Mesenchymal stem cell (in vitro differentiated cells and primary cell): ENCODE results near the gene CCDC81.

ENCODE experiments used
- DNase-seq: peaks from one replicate; pipeline ENCODE4 v3.0.0-alpha.2; 2013
- H2AFZ ChIP-seq: one replicate; pipeline ENCODE4 v1.6.1; 2013; ENCODE audit warnings: low read depth, mild to moderate bottlenecking, control low read depth, inconsistent platforms, low read length, moderate library complexity
- H2AK5ac ChIP-seq: 2 replicates; pipeline ENCODE4 v1.6.1; 2013; ENCODE audit warnings: low read length, moderate library complexity, mild to moderate bottlenecking, inconsistent platforms; ENCODE audit not compliant: severe bottlenecking
- H2BK120ac ChIP-seq: one replicate; pipeline ENCODE4 v1.6.1; 2013; ENCODE audit warnings: low read depth, mild to moderate bottlenecking, inconsistent platforms, low read length, moderate library complexity
- H2BK12ac ChIP-seq, 2 experiments: one replicate each; pipeline ENCODE4 v1.6.1; 2013; ENCODE audit warnings: inconsistent platforms in 2 of 2, low read length in 2 of 2, mild to moderate bottlenecking in 2 of 2, moderate library complexity in 2 of 2, control low read depth in 1 of 2
- H2BK15ac ChIP-seq: one replicate; pipeline ENCODE4 v1.6.1; 2013; ENCODE audit warnings: mild to moderate bottlenecking, low read depth, inconsistent platforms; ENCODE audit not compliant: poor library complexity, severe bottlenecking
- H2BK5ac ChIP-seq: 2 replicates; pipeline ENCODE4 v1.6.1; 2013; ENCODE audit warnings: low read depth, mild to moderate bottlenecking, low read length, control low read depth, inconsistent platforms; ENCODE audit not compliant: poor library complexity, severe bottlenecking
- H3K14ac ChIP-seq, 2 experiments: one replicate each; pipeline ENCODE4 v1.6.1; 2013; ENCODE audit warnings: inconsistent platforms in 2 of 2, low read length in 2 of 2, control low read depth in 1 of 2, mild to moderate bottlenecking in 1 of 2, moderate library complexity in 1 of 2
- H3K18ac ChIP-seq, 2 experiments: one replicate each; pipeline ENCODE4 v1.6.1; 2013; ENCODE audit warnings: inconsistent platforms in 2 of 2, low read length in 2 of 2, control low read depth in 1 of 2, low read depth in 1 of 2, mild to moderate bottlenecking in 1 of 2
- H3K23ac ChIP-seq, 2 experiments: one replicate each; pipeline ENCODE4 v1.6.1; 2013; ENCODE audit warnings: inconsistent platforms in 2 of 2, low read length in 2 of 2, mild to moderate bottlenecking in 2 of 2, moderate library complexity in 2 of 2, control low read depth in 1 of 2
- H3K27ac ChIP-seq: 2 replicates; pipeline ENCODE4 v1.5.1; 2013; ENCODE audit warnings: mild to moderate bottlenecking, moderate library complexity, low read length, control low read depth, inconsistent platforms; ENCODE audit not compliant: poor library complexity, severe bottlenecking
- H3K27me3 ChIP-seq, 2 experiments: 2 replicates each; pipeline versions ENCODE4 v1.6.1 to v1.7.0; 2013; ENCODE audit warnings: low read length in 2 of 2, mild to moderate bottlenecking in 2 of 2, moderate library complexity in 2 of 2, control low read depth in 1 of 2, inconsistent platforms in 1 of 2; ENCODE audit not compliant: control insufficient read depth in 1 of 2, insufficient read depth in 1 of 2
- H3K36me3 ChIP-seq, 2 experiments: 2 replicates each; pipeline versions ENCODE4 v1.6.1 to v1.7.0; 2013; ENCODE audit warnings: low read length in 2 of 2, control low read depth in 1 of 2, inconsistent platforms in 1 of 2, low read depth in 1 of 2, mild to moderate bottlenecking in 1 of 2; ENCODE audit not compliant: insufficient read depth in 2 of 2, control insufficient read depth in 1 of 2
- H3K4ac ChIP-seq, 2 experiments: one replicate each; pipeline ENCODE4 v1.6.1; 2013; ENCODE audit warnings: inconsistent platforms in 2 of 2, low read length in 2 of 2, mild to moderate bottlenecking in 2 of 2, moderate library complexity in 2 of 2, control low read depth in 1 of 2, low read depth in 1 of 2
- H3K4me1 ChIP-seq: 2 replicates; pipeline ENCODE4 v1.6.1; 2013; ENCODE audit warnings: low read depth, low read length, control low read depth; ENCODE audit not compliant: control insufficient read depth, insufficient read depth
- H3K4me2 ChIP-seq: 2 replicates; pipeline ENCODE4 v1.6.1; 2013; ENCODE audit warnings: low read length, mild to moderate bottlenecking, inconsistent platforms; ENCODE audit not compliant: poor library complexity, severe bottlenecking
- H3K4me3 ChIP-seq, 2 experiments: 2 replicates each; pipeline versions ENCODE4 v1.5.1 to v1.7.0; 2013; ENCODE audit warnings: low read length in 2 of 2, mild to moderate bottlenecking in 2 of 2, control low read depth in 1 of 2, low read depth in 1 of 2; ENCODE audit not compliant: insufficient read depth in 1 of 2
- H3K79me1 ChIP-seq: replicated peaks from 2 replicates; pipeline ENCODE4 v1.6.1; 2013; ENCODE audit warnings: mild to moderate bottlenecking, control low read depth, low read length, inconsistent platforms; ENCODE audit not compliant: poor library complexity, severe bottlenecking
- H3K9ac ChIP-seq: 2 replicates; pipeline ENCODE4 v1.7.0; 2013; ENCODE audit warnings: mild to moderate bottlenecking, low read length, moderate library complexity
- H3K9me3 ChIP-seq: 2 replicates; pipeline ENCODE4 v1.7.0; 2013; ENCODE audit warnings: mild to moderate bottlenecking, low read length; ENCODE audit not compliant: control insufficient read depth
- H4K8ac ChIP-seq: one replicate; pipeline ENCODE4 v1.6.1; 2013; ENCODE audit warnings: inconsistent platforms, mild to moderate bottlenecking, low read length, moderate library complexity
- H4K91ac ChIP-seq: one replicate; pipeline ENCODE4 v1.6.1; 2013; ENCODE audit warnings: mild to moderate bottlenecking, low read length, inconsistent platforms
- WGBS: methylation state at CpG from one replicate; pipeline ENCODE4 v1.1.7; 2013; ENCODE audit warnings: mixed read lengths; 5-methylcytosine and 5-hydroxymethylcytosine counted together

Gene CCDC81

DNA sequence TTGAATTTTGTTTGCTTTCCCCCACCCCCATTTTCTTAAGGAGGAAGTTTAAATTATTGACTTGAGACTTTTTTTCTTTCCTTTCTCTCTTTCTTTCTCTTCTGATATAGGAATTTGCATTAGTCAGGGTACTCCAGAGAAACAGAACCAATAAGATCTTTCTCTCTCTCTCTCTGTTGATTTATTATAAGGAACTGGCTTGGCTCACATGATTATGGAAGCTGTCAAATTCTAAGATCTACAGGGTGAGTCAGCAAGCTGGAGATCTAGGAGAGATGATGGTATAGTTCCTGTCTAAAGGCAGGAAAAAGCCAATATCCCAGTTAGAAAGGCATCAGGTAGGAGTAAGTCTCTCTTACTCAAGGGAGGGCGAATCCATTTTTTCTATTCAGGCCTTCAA, 64.0 kb downstream of the CCDC81 start:
- H4K8ac ChIP-seq = no peak overlapping the region
- H3K27ac ChIP-seq = no peak overlapping the region
- H3K4me3 ChIP-seq = no peak overlapping the region
- DNase-seq = peak; percentile 89
- H3K23ac ChIP-seq = no peak overlapping the region
- H3K4ac ChIP-seq = no peak overlapping the region
- H4K91ac ChIP-seq = no peak overlapping the region
- H3K4me1 ChIP-seq = peaks cover 6% of the 10 kb centered on the region
- H3K18ac ChIP-seq = no peak overlapping the region
- H2BK12ac ChIP-seq = no peak overlapping the region
- H3K27me3 ChIP-seq = no peaks in the 10 kb centered on the region
- no peak overlapping the region for H2BK15ac ChIP-seq
- H3K4me2 ChIP-seq = no peak overlapping the region
- H3K36me3 ChIP-seq = peaks cover 0 to 6% of the 10 kb centered on the region in 2 experiments
- no peak overlapping the region for H2AFZ ChIP-seq
- no peaks in the 10 kb centered on the region for H3K79me1 ChIP-seq
- H3K14ac ChIP-seq = no peak overlapping the region
- no peak overlapping the region for H2AK5ac ChIP-seq
- H3K9me3 ChIP-seq = no peaks in the 10 kb centered on the region
- H2BK120ac ChIP-seq = no peak overlapping the region
- no CpG with 5 or more reads among the region's 1 CpG for WGBS
- no peak overlapping the region for H2BK5ac ChIP-seq
- no peak overlapping the region for H3K9ac ChIP-seq

DNA sequence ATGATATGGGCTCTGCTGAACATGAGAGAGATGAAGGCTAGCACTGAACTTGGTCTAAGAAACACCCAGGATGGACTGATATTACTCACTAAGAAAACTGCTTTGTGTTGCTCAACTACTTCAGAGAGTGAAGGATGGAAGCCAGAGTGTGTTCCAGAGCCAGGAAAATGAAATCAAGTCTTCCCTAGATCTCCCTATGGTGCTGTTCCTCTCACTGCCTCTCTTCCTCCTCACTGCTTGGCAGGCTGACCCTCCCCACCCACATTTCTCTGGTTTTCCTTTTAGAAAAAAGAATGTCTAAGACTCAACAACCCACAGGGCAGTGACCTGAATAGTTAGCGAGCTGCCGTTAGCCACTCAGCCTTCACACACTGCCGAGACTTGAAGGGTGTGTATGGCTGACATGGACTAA, 65.6 kb downstream of the CCDC81 start:
- H3K14ac ChIP-seq = peak overlapping the region in 1 of 2 experiments; percentile 11
- no peak overlapping the region for H3K4me2 ChIP-seq
- no peaks in the 10 kb centered on the region for H3K9me3 ChIP-seq
- H3K4ac ChIP-seq = peak overlapping the region in 1 of 2 experiments; percentile 54
- DNase-seq = peak; percentile 63
- H3K23ac ChIP-seq = no peak overlapping the region
- H2AK5ac ChIP-seq = no peak overlapping the region
- peaks cover 6% of the 10 kb centered on the region for H3K4me1 ChIP-seq
- no peaks in the 10 kb centered on the region for H3K27me3 ChIP-seq
- H3K9ac ChIP-seq = peak overlapping the region; percentile 71
- H2BK12ac ChIP-seq = peak overlapping the region; percentile 15 to 94
- no peak overlapping the region for H2AFZ ChIP-seq
- H3K27ac ChIP-seq = no peak overlapping the region
- peaks cover 4 to 7% of the 10 kb centered on the region in 2 experiments for H3K36me3 ChIP-seq
- no peak overlapping the region for H2BK120ac ChIP-seq
- peak overlapping the region; percentile 57 for H4K8ac ChIP-seq
- H4K91ac ChIP-seq = no peak overlapping the region
- H3K4me3 ChIP-seq = peak overlapping the region in 1 of 2 experiments; percentile 31
- no peak overlapping the region for H2BK15ac ChIP-seq
- no peak overlapping the region for H2BK5ac ChIP-seq
- H3K18ac ChIP-seq = peak overlapping the region; percentile 25 to 72
- H3K79me1 ChIP-seq = no peaks in the 10 kb centered on the region
- WGBS = 53% methylated on average over 3 of the region's 3 CpGs

DNA sequence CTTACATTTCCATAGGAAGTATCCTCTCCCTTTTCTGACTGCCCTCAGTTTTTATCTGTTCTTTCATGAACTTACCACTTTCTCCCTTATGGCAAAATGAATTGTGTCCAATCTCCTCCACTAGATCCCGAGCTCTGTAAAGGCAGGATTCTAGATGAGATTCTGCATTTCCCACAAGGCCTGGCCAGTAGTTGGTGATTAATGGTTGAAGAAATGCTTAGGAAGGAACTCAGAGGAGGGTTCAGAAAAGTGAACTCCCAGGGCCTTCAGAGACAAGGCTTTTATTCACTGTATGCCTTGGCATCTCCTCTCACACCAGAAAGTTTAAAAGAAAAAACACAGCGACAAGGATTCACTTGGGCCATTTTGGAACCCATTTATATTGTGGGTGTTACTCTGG, 66.2 kb downstream of the CCDC81 start:
- no peak overlapping the region for H3K27ac ChIP-seq
- H3K4me1 ChIP-seq = peaks cover 6% of the 10 kb centered on the region
- WGBS = 85% methylated on average over 2 of the region's 2 CpGs
- peak overlapping the region; percentile 6 to 87 for H2BK12ac ChIP-seq
- no peaks in the 10 kb centered on the region for H3K27me3 ChIP-seq
- no peak overlapping the region for H2BK15ac ChIP-seq
- no peaks in the 10 kb centered on the region for H3K9me3 ChIP-seq
- peaks cover 3 to 11% of the 10 kb centered on the region in 2 experiments for H3K36me3 ChIP-seq
- no peak overlapping the region for H3K4me3 ChIP-seq
- H2BK120ac ChIP-seq = no peak overlapping the region
- H3K18ac ChIP-seq = peak overlapping the region in 1 of 2 experiments; percentile 25
- no peak overlapping the region for H4K91ac ChIP-seq
- no peak overlapping the region for H2BK5ac ChIP-seq
- H2AK5ac ChIP-seq = no peak overlapping the region
- no peak overlapping the region for H3K23ac ChIP-seq
- no peak overlapping the region for H3K4me2 ChIP-seq
- no peak overlapping the region for H3K14ac ChIP-seq
- no peak overlapping the region for H2AFZ ChIP-seq
- DNase-seq = no peak
- H3K9ac ChIP-seq = peak overlapping the region; percentile 71
- H3K4ac ChIP-seq = peak overlapping the region in 1 of 2 experiments; percentile 13
- H4K8ac ChIP-seq = no peak overlapping the region
- H3K79me1 ChIP-seq = no peaks in the 10 kb centered on the region

DNA sequence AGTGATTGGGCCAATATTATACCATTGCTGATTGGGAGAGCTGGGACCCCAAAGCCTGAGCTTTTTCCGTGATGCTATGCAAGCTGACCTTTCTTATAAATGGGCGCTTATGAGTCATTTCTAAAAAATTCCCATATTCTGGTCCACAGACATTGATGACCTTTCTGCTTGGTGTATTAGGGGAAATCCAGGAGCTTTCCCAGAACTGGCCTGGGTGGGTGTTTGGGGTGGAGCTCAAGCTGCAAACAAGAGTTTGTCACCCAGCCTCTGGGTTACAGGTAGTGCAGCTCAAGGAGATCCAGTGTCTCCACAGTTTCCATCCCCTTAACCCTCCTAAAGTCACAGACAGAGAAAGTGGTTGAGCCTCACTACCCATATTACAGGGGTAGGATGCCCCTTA, 67.7 kb downstream of the CCDC81 start:
- Histone ChIP-seq H3K23ac (no peak overlapping the region), H2BK120ac (no peak overlapping the region), H3K14ac (no peak overlapping the region), H3K4ac (no peak overlapping the region), H3K18ac (no peak overlapping the region), H3K36me3 (peaks cover 9 to 11% of the 10 kb centered on the region in 2 experiments), H3K9me3 (no peaks in the 10 kb centered on the region), H3K79me1 (no peaks in the 10 kb centered on the region), H4K8ac (no peak overlapping the region), H3K4me1 (peaks cover 6% of the 10 kb centered on the region), H3K27ac (no peak overlapping the region), H2BK12ac (no peak overlapping the region), H3K4me3 (peak overlapping the region in 1 of 2 experiments; percentile 16), H3K4me2 (no peak overlapping the region), H3K9ac (peak overlapping the region; percentile 47), H2BK5ac (no peak overlapping the region), H3K27me3 (no peaks in the 10 kb centered on the region), H4K91ac (no peak overlapping the region), H2AFZ (no peak overlapping the region), H2AK5ac (no peak overlapping the region), H2BK15ac (no peak overlapping the region)
- peak; percentile 27 for DNase-seq
- WGBS = 60% methylated on average over 2 of the region's 2 CpGs
